ENCODE measurements around the gene C1QTNF9B.
"Not testable (repeated sequence)": the region's sequence is repeated elsewhere in the genome, so short reads cannot be mapped to it uniquely, and the experiment has no call there.

Gene C1QTNF9B

DNA sequence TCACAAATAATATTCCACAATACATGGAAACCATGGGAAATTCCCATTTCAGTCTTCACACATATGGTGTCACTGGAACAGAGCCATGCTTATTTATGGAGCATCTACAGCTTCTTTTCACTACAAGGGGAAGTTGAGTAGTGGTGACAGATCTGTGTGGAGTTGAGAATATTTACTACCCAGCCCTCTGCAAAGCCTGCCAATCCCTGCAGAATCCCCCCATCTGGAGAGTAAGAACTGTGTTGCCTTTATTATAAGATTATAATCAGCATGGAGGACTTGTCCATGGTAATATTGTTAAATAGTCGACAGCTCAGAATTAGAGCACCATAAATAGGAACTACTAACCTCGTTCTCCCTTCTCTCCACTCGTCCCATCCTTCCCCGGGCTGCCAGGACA lies 3.5 kb downstream of the C1QTNF9B start:
- DNase-seq = not testable (repeated sequence)

DNA sequence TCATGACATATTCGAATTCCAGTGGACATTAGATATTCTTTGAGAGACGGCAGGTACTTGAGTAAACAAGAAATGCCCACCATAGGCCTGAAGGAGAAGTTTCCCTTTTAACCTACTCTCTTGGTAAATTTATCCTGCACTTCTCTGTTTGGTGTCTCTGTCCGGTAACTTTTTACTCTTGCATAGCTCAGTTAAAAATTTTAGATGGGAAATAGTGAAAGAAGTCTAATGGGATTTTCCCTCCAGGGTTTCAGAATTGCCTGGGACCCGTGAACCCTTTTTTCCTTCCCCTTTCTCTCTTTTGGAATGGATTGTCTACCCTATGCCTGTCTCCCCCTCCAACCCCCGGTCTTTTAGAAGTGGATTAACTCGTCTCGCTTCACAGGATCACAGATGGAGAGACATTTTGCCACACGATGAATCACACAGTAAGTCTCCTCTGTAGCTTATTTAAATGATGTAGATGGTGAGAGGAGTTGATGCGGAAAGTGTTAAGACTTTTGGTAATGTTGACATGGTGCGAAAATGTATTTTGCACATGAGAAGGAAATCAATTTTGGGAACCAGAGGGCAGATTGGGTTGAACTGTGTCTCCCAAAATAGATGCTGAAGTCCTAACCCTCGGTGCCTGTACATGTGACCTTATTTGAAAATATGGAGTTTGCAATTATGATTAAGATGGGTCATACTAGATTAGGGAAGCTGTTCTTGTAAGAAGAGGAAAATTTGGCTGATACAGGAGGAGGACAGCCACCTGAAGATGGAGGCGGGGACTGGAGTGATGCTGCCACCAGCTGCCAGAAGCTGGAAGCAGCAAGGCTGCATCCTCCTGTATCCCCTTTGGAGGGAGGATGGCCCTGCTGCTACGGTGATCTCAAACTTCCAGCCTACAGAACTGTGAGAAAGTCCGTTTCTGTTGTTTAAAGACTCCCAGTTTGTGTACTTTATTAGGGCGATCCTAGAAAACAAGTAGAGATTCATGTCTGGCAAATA lies 7.4 kb downstream of the C1QTNF9B start:
- peak; percentile 37 for DNase-seq

- peak; percentile 92 for DNase-seq
These were observed 8.4 kb downstream of the C1QTNF9B start, which contains the start of gene MIPEP for GRCh38 chr13:23888658-23889614. TSS of gene MIPEP (minus strand) at chr13:23889400. CDS start at chr13:23889320, 80 bp downstream.

- DNase-seq = not testable (repeated sequence)
These were observed 12.9 kb downstream of the C1QTNF9B start for GRCh38 chr13:23884361-23884760.

DNA sequence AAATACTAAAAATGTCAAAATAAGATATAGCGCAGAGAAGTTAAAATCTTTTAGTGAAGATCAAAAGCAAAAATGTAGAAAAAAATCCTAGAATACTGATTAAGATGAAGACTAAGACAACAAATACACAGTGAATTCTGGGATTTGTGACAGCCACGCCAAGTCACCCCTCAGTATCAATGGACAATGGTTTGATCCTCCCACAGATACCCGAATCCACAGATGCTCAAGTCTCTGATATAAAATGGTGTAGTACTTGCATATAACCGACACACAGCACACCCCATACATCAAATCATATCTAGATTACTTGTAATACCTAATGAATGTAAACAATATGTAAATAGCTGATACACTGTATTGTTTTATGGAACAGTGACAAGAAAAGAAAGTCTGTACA lies 14.0 kb downstream of the C1QTNF9B start:
- DNase-seq = no peak

GRCh38 chr13:23881402-23881800 lies 15.9 kb downstream of the C1QTNF9B start:
- not testable (repeated sequence) for DNase-seq

DNA sequence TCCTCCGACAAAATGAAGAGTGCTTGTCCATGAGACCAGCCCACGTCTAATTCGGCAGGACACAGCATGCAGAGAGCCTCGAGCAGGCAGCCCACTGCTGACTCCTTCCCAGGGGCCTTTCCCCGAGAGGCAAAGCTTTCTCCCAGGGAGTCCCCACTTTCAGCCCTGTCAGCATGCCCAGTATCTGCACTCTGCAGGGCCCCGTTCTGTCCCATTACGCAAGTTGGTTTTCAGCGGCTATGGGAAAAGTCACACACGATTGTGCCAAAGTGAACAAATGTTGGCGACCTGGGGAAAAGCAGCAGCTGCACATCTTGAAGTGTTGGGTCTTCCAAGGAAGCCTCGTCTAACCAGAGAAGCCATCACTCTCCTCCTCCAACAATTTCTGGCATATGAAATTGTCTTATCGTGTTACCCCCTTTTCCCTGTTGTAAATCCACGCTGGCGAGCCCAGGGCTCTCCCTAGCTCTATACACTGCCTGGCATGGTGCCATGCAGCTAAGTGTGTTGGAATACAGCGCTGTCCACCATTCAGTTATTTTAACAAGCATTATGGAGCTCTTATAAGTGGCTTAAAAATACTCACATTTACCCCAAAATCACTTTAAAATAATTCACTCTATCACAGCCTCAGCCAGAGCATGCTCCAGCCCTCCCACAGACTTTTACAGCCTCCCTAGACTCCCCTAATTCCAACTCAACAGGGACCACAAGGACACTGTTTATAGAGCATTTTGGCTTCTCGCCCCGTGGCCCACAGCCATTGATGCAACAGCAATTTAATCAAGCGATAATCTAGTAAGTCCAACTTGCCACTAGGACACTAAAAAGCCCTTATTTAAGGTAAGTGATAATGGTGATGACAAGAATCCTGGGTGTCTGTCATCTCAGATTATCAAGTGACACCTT lies 16.6 kb downstream of the C1QTNF9B start:
- DNase-seq = not testable (repeated sequence)

DNA sequence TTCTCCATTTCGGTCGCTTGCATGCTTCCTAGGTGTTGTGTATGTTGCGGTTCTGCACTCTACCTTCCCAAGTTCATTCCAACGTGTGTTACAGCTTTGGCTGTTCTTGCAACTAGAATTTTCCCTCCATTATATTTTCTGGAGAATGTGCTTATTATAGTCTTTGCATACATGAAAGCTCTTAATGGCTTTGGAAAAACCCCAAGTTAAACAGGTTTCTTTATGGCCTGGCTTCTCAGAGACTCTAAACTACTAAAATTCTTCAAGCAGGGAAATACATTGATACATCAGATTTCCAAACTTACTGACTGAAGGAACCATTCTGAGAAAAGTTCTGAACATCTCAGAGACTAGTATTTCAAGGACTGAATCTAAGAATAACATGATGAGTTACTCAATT lies 20.0 kb downstream of the C1QTNF9B start:
- no peak for DNase-seq

GRCh38 chr13:23876265-23876664 lies 21.0 kb downstream of the C1QTNF9B start:
- no peak for DNase-seq

DNA sequence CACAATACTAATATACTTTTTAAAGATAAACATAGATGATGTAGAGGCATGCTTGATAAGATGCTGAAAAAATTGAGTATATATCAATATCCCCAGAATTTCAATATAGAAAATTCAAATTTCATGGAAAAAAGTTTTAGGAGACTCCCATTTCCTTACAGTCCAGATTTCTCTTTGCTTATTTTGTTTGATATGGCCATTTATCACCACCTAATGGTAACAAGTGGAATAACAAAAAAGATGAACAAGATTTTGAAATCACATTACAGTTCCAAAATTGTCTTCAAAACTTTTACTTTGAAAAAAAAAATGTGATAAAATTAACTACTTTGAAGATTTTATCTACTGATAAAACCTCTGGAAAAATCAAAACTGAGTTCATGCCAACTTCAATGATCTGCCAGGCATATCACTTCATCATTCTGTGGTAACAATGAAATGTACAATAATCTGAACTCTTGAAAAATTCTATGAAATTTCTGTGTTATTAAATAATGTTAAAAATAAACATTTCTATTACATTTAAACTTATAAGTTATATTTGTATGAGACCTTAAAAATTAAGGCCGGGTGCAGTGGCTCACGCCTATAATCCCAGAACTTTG lies 25.6 kb downstream of the C1QTNF9B start:
- no peak for DNase-seq

GRCh38 chr13:23870356-23871140 lies 26.8 kb downstream of the C1QTNF9B start:
- no peak for DNase-seq

DNA sequence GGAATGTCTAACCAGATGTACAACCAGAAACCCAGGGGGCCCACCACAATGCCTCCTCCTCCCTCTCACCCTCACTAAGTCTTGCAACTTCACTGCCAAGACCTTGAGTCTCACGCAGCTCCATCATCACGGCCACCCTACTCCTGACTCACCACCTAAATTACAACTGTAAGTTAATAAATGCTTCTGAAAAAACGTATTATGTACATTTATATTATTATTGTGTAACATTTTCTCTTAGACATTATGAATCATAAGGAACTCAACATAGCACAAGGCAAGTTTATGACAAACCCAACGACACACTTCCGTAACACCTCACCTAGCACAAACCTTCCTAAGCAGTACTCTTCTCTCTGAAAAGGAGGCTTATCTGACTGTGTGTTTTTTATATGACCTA lies 28.8 kb downstream of the C1QTNF9B start:
- DNase-seq = no peak

DNA sequence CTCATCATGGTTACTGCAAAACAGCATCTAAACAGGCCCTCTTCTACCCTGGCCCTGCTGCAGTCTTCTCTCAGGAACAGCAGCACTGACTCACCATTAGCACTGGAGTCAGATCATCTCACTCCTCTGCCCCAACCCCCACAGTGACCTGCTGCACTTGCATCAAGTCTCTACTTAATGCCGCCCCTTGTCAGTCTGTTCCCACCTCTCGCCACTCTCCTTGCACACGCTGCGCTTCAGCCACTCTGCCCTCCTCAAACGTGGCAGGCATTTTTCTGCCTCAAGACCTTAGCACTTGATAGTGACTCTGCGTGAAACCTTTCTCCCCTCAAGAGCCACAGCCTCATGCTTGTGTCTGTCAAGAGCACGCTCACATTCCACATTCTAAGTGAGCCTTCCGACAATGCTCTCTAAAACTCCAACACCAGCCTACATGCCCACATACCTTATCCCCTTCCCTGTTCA lies 30.2 kb downstream of the C1QTNF9B start:
- no peak for DNase-seq

GRCh38 chr13:23866420-23867026 lies 30.8 kb downstream of the C1QTNF9B start:
- DNase-seq = no peak

DNA sequence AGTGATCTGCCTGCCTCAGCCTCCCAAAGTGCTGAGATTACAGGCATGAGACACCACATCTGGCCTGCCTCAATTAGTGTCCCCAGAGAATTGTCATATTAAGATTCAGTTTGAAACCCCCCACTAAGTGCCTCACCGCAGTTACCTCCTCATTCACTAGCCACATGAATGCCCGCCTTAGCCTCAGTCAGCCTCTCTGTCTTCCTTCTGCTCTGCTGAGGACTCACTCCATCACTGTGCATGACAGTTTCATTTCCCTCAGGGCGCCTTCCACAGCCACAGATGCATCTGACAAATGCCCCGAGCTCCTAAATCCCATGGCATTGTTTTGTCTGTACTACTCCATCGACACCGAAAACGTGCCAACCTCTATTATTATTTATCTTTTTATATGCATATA lies 31.4 kb downstream of the C1QTNF9B start:
- DNase-seq = no peak

DNA sequence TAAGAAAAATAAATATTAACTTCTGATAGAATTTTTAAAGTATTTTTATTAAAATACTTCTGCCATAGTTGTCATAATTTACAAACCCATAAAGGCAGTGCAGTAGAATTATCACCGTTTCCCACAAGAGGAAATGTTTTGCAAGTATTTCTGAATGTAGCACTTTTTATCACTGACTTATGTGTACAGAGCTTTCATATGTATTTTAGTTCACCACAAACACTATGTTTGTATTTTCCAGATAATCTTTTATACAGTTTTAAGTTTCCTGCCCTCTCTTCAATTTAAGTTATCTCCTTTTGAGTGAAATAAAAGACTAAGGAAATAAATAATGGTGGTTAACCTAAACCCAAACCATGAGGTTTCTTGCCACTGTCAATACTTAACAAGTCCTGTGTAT lies 32.3 kb downstream of the C1QTNF9B start:
- DNase-seq = no peak

DNA sequence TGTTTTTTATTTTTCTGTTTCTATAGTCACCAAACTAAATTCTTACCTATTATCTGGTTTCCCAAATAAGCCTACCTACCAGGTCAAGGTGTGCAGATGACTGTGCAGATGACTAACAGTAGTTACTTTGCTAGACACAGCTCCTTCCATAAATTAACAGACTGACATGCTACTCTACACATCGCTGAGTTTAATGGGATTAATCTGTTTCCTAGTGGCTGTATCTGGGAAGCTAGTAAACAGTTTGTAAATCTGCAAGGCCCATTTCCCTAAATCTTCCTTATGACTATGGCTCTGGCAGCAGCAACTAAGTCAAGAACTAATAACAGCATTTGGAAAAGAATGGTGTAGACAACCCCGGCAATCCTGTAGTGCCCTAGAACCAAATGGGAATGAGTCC lies 36.0 kb downstream of the C1QTNF9B start:
- DNase-seq = no peak

DNA sequence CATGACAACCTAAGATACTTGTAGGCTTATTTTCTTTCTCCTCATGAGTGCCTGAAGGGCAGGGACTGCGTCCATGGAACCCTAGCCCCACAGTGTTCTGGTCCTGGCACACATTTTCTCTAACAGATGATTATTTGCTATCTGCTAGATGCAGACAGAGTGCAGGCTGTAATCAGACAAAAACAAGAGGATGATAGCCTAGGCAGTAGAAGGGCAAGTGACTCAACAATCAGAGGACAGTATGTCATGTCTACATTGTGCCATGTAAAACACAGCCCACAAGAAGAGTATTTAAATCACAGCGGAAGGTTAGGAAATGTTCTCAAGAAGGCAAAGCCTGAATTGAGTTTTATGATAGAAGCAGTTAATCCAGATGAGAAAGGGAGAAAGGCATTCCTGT lies 37.4 kb downstream of the C1QTNF9B start:
- DNase-seq = no peak

DNA sequence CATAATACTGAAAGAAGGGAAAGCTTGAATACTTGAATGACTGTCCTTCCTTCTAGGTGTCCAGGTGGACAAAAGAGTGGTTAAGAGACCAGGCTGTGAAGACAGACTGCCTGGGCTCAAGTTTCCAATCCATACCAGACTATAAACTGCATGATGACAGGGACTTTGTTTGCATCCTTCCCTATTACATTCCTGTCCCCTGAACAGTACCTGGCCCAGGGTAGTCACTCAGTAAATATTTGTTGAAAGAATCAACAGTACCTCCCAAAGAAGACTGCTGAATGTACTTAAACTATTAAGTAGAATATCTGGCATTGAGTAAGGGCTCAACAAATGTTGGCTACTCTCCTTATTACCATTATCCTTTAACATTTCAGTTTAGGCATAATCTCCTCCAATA lies 37.8 kb downstream of the C1QTNF9B start:
- no peak for DNase-seq

GRCh38 chr13:23858546-23858945 lies 38.8 kb downstream of the C1QTNF9B start:
- no peak for DNase-seq
